Neural cell (in vitro differentiated cells): ENCODE data around the gene ZNF132. TPM values are rescaled to one million over a fixed set of nuclear protein-coding genes. Genes with fewer than 3 reads are reported as not detected.

ENCODE experiments used
- H2AFZ ChIP-seq: fragments of 200-600, 300-800 bp; sonication (generic), shearing (Covaris generic); 2 replicates; pipeline ENCODE4 v1.6.0; 2014; ENCODE audit warnings: low read depth, mild to moderate bottlenecking, antibody characterized with exemption, low read length, moderate library complexity
- H3F3A ChIP-seq: fragments of 200-600 bp; shearing (Covaris generic); 2 replicates; pipeline ENCODE4 v1.6.1; 2016; ENCODE audit warnings: mild to moderate bottlenecking, moderate library complexity, mixed read lengths, antibody characterized with exemption, low read length; ENCODE audit not compliant: insufficient read depth, poor library complexity, severe bottlenecking
- H3K27ac ChIP-seq: fragments of 200-600, 300-800 bp; sonication (generic), shearing (Covaris generic); 2 replicates; pipeline ENCODE4 v1.5.1; 2014; ENCODE audit warnings: mild to moderate bottlenecking, low read length, moderate library complexity
- H3K27me3 ChIP-seq: fragments of 300-800, 200-600 bp; sonication (generic), shearing (Covaris generic); 2 replicates; pipeline ENCODE4 v1.6.0; 2014; ENCODE audit warnings: mild to moderate bottlenecking, low read depth, low read length, moderate library complexity; ENCODE audit not compliant: insufficient read depth
- H3K36me3 ChIP-seq: fragments of 300-800, 200-600 bp; sonication (generic), shearing (Covaris generic); 2 replicates; pipeline ENCODE4 v1.5.1; 2014; ENCODE audit warnings: mild to moderate bottlenecking, antibody characterized with exemption, low read length, moderate library complexity; ENCODE audit not compliant: insufficient read depth
- H3K4me2 ChIP-seq: fragments of 300-800, 200-600 bp; sonication (generic), shearing (Covaris generic); 2 replicates; pipeline ENCODE4 v1.6.0; 2014; ENCODE audit warnings: mild to moderate bottlenecking, low read length
- H3K4me3 ChIP-seq: fragments of 300-800, 200-600 bp; sonication (generic), shearing (Covaris generic); 2 replicates; pipeline ENCODE4 v1.5.1; 2014; ENCODE audit warnings: mild to moderate bottlenecking, low read length, moderate library complexity
- H3K79me2 ChIP-seq: fragments of 200-600 bp; shearing (Covaris generic); replicated peaks from 2 replicates; pipeline ENCODE4 v1.6.0; 2014; ENCODE audit warnings: mild to moderate bottlenecking, low read length, moderate library complexity; ENCODE audit not compliant: insufficient read depth
- H3K9ac ChIP-seq: fragments of 300-800, 200-600 bp; sonication (generic), shearing (Covaris generic); 2 replicates; pipeline ENCODE4 v1.6.1; 2016; ENCODE audit warnings: mild to moderate bottlenecking, low read length, mixed read lengths
- H3K9me2 ChIP-seq: fragments of 200-600 bp; shearing (Covaris generic); 2 replicates; pipeline ENCODE4 v1.6.1; 2016; ENCODE audit warnings: mild to moderate bottlenecking, low read length, mixed read lengths; ENCODE audit not compliant: insufficient read depth
- H3K9me3 ChIP-seq: fragments of 200-600, 300-800 bp; sonication (generic), shearing (Covaris generic); 2 replicates; pipeline ENCODE4 v1.6.1; 2016; ENCODE audit warnings: mild to moderate bottlenecking, mixed run types, low read length, moderate library complexity, mixed read lengths
- H4K20me1 ChIP-seq: fragments of 200-600 bp; shearing (Covaris generic); 2 replicates; pipeline ENCODE4 v1.6.1; 2016; ENCODE audit warnings: mild to moderate bottlenecking, mixed run types; ENCODE audit not compliant: insufficient read depth
- EP300 ChIP-seq: fragments of 450-650 bp; conservative IDR thresholded peaks from 2 replicates; pipeline ENCODE4 v1.6.1; 2014; ENCODE audit warnings: antibody characterized with exemption, mild to moderate bottlenecking, moderate library complexity; ENCODE audit not compliant: poor library complexity, severe bottlenecking
- EZH2 ChIP-seq: fragments of 200-600, 300-800 bp; shearing (Covaris generic), sonication (generic); IDR thresholded peaks from 2 replicates; pipeline ENCODE4 v1.6.1; 2014; ENCODE audit warnings: antibody characterized with exemption, low read length, borderline replicate concordance, mild to moderate bottlenecking; ENCODE audit not compliant: insufficient read depth, poor library complexity, severe bottlenecking
- MXI1 ChIP-seq: fragments of 450-650 bp; conservative IDR thresholded peaks from 2 replicates; pipeline ENCODE4 v1.6.1; 2014; ENCODE audit warnings: antibody characterized with exemption, mild to moderate bottlenecking; ENCODE audit not compliant: poor library complexity, severe bottlenecking
- POLR2AphosphoS5 ChIP-seq: IDR thresholded peaks from 2 replicates; pipeline ENCODE4 v1.6.1; 2012
- RAD21 ChIP-seq: fragments of 450-650 bp; conservative IDR thresholded peaks from 2 replicates; pipeline ENCODE4 v1.6.1; 2014; ENCODE audit warnings: antibody characterized with exemption, mild to moderate bottlenecking, moderate library complexity
- SMC3 ChIP-seq: fragments of 450-650 bp; conservative IDR thresholded peaks from 2 replicates; pipeline ENCODE4 v1.6.1; 2014; ENCODE audit warnings: antibody characterized with exemption, mild to moderate bottlenecking, moderate library complexity; ENCODE audit not compliant: poor library complexity
- TAF1 ChIP-seq: IDR thresholded peaks from 2 replicates; pipeline ENCODE4 v1.6.1; 2012; ENCODE audit warnings: low read depth
- polyA plus RNA-seq: library from polyadenylated mRNA; depleted of rRNA; stranded (reverse); fragments of >200 nt; gene quantifications from 2 replicates; pipeline ENCODE4 v1.2.3, GENCODE V29; 2014
- TF ChIP-seq, protein P1 (sequence below): fragments of 450-650 bp; IDR thresholded peaks from 2 replicates; pipeline ENCODE4 v1.5.1; 2014; ENCODE audit warnings: antibody characterized with exemption, mild to moderate bottlenecking, moderate library complexity; ENCODE audit not compliant: poor library complexity, severe bottlenecking
- TF ChIP-seq, protein P2 (sequence below): IDR thresholded peaks from 2 replicates; pipeline ENCODE4 v1.6.1; 2012; ENCODE audit warnings: borderline replicate concordance

ZNF132 gene
- polyA plus RNA-seq, 1 donor from 2014 or later = 0.77 TPM

DNA sequence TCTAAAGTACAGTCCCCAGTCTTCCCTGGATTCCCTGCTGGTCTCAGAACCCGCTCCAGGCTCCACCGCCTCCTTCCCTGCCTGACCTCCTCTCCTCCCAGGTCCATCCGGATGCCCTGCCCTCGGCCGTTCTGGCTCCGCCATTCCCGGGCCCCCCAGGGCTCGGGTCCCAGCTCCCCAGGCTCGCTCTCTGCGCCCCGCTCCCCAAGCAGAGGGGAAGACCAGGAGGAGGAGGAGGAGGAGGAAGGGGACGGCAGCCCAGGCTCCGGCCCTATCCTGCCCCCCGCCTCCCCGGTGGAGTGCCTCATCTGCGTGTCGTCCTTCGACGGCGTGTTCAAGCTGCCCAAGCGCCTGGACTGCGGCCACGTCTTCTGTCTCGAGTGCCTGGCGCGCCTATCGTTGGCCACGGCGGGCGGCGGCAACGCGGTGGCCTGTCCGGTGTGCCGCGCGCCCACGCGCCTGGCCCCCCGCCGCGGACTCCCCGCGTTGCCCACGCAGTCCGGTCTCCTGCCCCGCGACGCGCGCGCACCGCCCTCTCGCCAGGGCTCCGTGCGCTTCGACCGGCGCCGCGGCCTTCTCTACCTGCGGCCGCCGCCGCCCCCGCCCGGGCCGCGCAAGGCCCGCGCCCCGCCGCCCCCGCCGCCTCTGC, 43.9 kb downstream of the ZNF132 start:
- no peaks in the 10 kb centered on the region for H4K20me1 ChIP-seq
- H3K27me3 ChIP-seq = no peaks in the 10 kb centered on the region
- H3K4me3 ChIP-seq = no peak overlapping the region
- H3K27ac ChIP-seq = no peak overlapping the region
- H3K9me2 ChIP-seq = no peaks in the 10 kb centered on the region
- TF ChIP-seq, protein P1, sequence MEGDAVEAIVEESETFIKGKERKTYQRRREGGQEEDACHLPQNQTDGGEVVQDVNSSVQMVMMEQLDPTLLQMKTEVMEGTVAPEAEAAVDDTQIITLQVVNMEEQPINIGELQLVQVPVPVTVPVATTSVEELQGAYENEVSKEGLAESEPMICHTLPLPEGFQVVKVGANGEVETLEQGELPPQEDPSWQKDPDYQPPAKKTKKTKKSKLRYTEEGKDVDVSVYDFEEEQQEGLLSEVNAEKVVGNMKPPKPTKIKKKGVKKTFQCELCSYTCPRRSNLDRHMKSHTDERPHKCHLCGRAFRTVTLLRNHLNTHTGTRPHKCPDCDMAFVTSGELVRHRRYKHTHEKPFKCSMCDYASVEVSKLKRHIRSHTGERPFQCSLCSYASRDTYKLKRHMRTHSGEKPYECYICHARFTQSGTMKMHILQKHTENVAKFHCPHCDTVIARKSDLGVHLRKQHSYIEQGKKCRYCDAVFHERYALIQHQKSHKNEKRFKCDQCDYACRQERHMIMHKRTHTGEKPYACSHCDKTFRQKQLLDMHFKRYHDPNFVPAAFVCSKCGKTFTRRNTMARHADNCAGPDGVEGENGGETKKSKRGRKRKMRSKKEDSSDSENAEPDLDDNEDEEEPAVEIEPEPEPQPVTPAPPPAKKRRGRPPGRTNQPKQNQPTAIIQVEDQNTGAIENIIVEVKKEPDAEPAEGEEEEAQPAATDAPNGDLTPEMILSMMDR = no peak
- no peak for TF ChIP-seq EZH2
- TF ChIP-seq RAD21 = no peak
- no peak for TF ChIP-seq EP300
- TF ChIP-seq, protein P2, sequence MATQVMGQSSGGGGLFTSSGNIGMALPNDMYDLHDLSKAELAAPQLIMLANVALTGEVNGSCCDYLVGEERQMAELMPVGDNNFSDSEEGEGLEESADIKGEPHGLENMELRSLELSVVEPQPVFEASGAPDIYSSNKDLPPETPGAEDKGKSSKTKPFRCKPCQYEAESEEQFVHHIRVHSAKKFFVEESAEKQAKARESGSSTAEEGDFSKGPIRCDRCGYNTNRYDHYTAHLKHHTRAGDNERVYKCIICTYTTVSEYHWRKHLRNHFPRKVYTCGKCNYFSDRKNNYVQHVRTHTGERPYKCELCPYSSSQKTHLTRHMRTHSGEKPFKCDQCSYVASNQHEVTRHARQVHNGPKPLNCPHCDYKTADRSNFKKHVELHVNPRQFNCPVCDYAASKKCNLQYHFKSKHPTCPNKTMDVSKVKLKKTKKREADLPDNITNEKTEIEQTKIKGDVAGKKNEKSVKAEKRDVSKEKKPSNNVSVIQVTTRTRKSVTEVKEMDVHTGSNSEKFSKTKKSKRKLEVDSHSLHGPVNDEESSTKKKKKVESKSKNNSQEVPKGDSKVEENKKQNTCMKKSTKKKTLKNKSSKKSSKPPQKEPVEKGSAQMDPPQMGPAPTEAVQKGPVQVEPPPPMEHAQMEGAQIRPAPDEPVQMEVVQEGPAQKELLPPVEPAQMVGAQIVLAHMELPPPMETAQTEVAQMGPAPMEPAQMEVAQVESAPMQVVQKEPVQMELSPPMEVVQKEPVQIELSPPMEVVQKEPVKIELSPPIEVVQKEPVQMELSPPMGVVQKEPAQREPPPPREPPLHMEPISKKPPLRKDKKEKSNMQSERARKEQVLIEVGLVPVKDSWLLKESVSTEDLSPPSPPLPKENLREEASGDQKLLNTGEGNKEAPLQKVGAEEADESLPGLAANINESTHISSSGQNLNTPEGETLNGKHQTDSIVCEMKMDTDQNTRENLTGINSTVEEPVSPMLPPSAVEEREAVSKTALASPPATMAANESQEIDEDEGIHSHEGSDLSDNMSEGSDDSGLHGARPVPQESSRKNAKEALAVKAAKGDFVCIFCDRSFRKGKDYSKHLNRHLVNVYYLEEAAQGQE = no peak
- no peak for TF ChIP-seq MXI1
- TF ChIP-seq POLR2AphosphoS5 = no peak
- no peak for TF ChIP-seq SMC3
- no peak for TF ChIP-seq TAF1
- no peak overlapping the region for H3K4me2 ChIP-seq
- H2AFZ ChIP-seq = no peak overlapping the region
- no peak overlapping the region for H3K9ac ChIP-seq
- no peaks in the 10 kb centered on the region for H3K9me3 ChIP-seq
- H3F3A ChIP-seq = no peaks in the 10 kb centered on the region
- H3K79me2 ChIP-seq = peaks cover 7% of the 10 kb centered on the region
- no peaks in the 10 kb centered on the region for H3K36me3 ChIP-seq

DNA sequence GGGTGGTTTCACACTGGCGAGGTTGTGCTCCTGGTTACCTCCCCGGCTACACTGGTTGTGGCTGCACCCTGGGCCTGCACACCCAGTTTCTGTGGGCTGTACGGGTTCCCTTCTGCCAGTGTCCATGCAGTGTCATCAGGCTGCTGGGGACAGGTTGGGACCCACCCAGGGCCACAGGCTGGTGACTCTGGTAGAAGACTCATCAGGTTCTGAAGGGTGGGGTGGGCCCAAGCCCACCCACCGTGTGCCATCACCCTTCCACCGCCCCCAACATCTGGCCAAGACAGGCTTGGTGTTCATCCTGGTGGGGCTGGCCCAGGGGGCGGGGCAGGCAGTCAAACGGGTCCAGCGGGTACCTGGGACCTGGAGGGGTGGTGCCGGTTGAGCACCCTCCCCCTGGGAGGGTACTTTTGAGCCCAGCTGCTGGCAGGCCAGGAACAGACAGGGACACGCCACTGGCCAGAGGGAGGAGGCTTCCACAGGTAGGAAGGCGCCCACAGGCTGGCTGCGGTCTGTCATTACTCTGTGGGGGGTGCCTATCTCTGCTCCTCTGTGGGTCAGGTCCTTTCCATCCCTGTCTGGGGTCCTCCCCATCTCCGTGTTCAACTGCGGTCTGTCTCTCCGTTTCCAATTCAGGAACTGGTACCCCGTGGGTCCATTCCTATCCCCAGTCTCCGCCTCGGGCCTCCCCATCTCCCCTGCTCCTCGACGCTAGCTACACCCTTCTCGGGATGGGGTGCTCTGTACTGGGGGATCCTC, 44.6 kb downstream of the ZNF132 start, which contains the start of gene RNF225:
TSS of gene RNF225 (plus strand) at position 437 of the 759 bp plus-strand sequence. CDS start 434 bp downstream, outside the sequence.
- H3K79me2 ChIP-seq = peaks cover 2% of the 10 kb centered on the region
- no peaks in the 10 kb centered on the region for H3K9me3 ChIP-seq
- H2AFZ ChIP-seq = no peak within 1 kb of the TSS
- no peak within 1 kb of the TSS for H3K4me3 ChIP-seq
- H4K20me1 ChIP-seq = no peaks in the 10 kb centered on the region
- H3K27me3 ChIP-seq = no peaks in the 10 kb centered on the region
- H3F3A ChIP-seq = no peaks in the 10 kb centered on the region
- H3K9me2 ChIP-seq = no peaks in the 10 kb centered on the region
- no peak for TF ChIP-seq POLR2AphosphoS5
- no peak for TF ChIP-seq RAD21
- no peak for TF ChIP-seq EP300
- no peak for TF ChIP-seq TAF1
- TF ChIP-seq SMC3 = no peak
- TF ChIP-seq MXI1 = no peak
- TF ChIP-seq, protein P2 = no peak
- TF ChIP-seq EZH2 = no peak
- TF ChIP-seq, protein P1 = no peak
- no peak within 1 kb of the TSS for H3K4me2 ChIP-seq
- no peaks in the 10 kb centered on the region for H3K36me3 ChIP-seq
- H3K9ac ChIP-seq = no peak within 1 kb of the TSS
- H3K27ac ChIP-seq = no peak within 1 kb of the TSS
